C4-2B (cell line): ENCODE results near the gene TANGO6.

Experiments
- ZFX ChIP-seq: fragments of 450-650 bp; IDR thresholded peaks from 2 replicates; pipeline ENCODE4 v1.6.1; 2017
- TF ChIP-seq, protein P1 (sequence below): fragments of 450-650 bp; conservative IDR thresholded peaks from 2 replicates; pipeline ENCODE4 v1.5.1; 2017; ENCODE audit warnings: mild to moderate bottlenecking

DNA sequence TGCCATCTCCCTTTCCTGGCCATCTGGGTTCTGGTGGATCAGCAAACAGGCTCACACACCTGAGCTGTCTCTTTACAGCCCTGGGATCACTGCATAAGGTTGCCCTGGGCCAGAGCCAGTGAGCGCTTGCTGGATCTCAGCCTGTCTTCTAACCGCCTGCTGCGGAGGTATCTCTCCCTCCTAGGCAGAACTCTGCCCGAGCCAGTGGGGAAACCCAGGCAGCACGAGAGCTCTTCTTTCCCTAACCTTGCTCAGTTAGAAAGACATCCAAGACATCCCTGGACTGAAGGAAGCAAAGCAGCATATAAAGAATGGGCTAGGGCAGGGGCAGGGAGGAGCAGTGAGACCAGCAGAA is 268.5 kb downstream of the TANGO6 start:
- TF ChIP-seq, protein P1, sequence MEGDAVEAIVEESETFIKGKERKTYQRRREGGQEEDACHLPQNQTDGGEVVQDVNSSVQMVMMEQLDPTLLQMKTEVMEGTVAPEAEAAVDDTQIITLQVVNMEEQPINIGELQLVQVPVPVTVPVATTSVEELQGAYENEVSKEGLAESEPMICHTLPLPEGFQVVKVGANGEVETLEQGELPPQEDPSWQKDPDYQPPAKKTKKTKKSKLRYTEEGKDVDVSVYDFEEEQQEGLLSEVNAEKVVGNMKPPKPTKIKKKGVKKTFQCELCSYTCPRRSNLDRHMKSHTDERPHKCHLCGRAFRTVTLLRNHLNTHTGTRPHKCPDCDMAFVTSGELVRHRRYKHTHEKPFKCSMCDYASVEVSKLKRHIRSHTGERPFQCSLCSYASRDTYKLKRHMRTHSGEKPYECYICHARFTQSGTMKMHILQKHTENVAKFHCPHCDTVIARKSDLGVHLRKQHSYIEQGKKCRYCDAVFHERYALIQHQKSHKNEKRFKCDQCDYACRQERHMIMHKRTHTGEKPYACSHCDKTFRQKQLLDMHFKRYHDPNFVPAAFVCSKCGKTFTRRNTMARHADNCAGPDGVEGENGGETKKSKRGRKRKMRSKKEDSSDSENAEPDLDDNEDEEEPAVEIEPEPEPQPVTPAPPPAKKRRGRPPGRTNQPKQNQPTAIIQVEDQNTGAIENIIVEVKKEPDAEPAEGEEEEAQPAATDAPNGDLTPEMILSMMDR, result no peak
- TF ChIP-seq ZFX, result no peak
